Suprapubic skin (tissue), 4 donors: Measurements from ENCODE around the gene INPP5A. TPM values are rescaled to one million over a fixed set of nuclear protein-coding genes. Genes with fewer than 3 reads are reported as not detected.

ENCODE experiments used
- DNase-seq, 2 donors: peaks; one replicate each; pipeline ENCODE4 v3.0.0-alpha.2; 2019; ENCODE audit warnings: low spot score in 2 of 2
- H3K27ac ChIP-seq: fragments of 200-600 bp; sonication (generic); one replicate; pipeline ENCODE4 v1.5.1; 2019
- H3K27me3 ChIP-seq: fragments of 200-600 bp; sonication (generic); one replicate; pipeline ENCODE4 v1.5.1; 2019
- H3K36me3 ChIP-seq: fragments of 200-600 bp; sonication (generic); one replicate; pipeline ENCODE4 v1.5.1; 2019
- H3K4me1 ChIP-seq: fragments of 200-600 bp; sonication (generic); one replicate; pipeline ENCODE4 v1.5.1; 2019
- H3K4me3 ChIP-seq: fragments of 200-600 bp; sonication (generic); one replicate; pipeline ENCODE4 v1.5.1; 2019; ENCODE audit warnings: mild to moderate bottlenecking
- H3K9me3 ChIP-seq: fragments of 200-600 bp; sonication (generic); one replicate; pipeline ENCODE4 v1.5.1; 2019
- EP300 ChIP-seq: sonication (generic); formaldehyde crosslinking; IDR thresholded peaks from one replicate; pipeline ENCODE4 v1.6.1; 2017; ENCODE audit warnings: antibody characterized with exemption
- POLR2A ChIP-seq, 2 donors: fragments of 450-650 bp; IDR thresholded peaks; one replicate each; pipeline ENCODE4 v1.6.1; 2017; ENCODE audit warnings: antibody characterized with exemption in 2 of 2, mild to moderate bottlenecking in 2 of 2, moderate library complexity in 2 of 2
- POLR2AphosphoS5 ChIP-seq, 3 donors: sonication (generic); formaldehyde crosslinking; IDR thresholded peaks; one replicate each; pipeline ENCODE4 v1.6.1; 2017; ENCODE audit warnings: antibody characterized with exemption in 3 of 3
- WGBS: methylation state at CpG from one replicate; pipeline ENCODE4 v1.1.5; 2018; 5-methylcytosine and 5-hydroxymethylcytosine counted together
- total RNA-seq, 4 donors: library from RNA; depleted of rRNA; stranded (reverse); fragments of >200 nt; gene quantifications; one replicate each; pipeline ENCODE4 v1.1.0, GENCODE V29; 2016
- TF ChIP-seq, protein P1 (sequence below), 2 donors: fragments of 200-600 bp in 1 of 2; fragments of 450-650 bp in 1 of 2; sonication (generic) in 1 of 2; IDR thresholded peaks; one replicate each; pipeline ENCODE4 v1.5.1; 2016 to 2019; ENCODE audit warnings: antibody characterized with exemption in 2 of 2, mild to moderate bottlenecking in 1 of 2, moderate library complexity in 1 of 2

Gene INPP5A
- total RNA-seq, 4 donors from 2014 or later, result 28.1 to 39.1 (median 32.3) TPM

DNA sequence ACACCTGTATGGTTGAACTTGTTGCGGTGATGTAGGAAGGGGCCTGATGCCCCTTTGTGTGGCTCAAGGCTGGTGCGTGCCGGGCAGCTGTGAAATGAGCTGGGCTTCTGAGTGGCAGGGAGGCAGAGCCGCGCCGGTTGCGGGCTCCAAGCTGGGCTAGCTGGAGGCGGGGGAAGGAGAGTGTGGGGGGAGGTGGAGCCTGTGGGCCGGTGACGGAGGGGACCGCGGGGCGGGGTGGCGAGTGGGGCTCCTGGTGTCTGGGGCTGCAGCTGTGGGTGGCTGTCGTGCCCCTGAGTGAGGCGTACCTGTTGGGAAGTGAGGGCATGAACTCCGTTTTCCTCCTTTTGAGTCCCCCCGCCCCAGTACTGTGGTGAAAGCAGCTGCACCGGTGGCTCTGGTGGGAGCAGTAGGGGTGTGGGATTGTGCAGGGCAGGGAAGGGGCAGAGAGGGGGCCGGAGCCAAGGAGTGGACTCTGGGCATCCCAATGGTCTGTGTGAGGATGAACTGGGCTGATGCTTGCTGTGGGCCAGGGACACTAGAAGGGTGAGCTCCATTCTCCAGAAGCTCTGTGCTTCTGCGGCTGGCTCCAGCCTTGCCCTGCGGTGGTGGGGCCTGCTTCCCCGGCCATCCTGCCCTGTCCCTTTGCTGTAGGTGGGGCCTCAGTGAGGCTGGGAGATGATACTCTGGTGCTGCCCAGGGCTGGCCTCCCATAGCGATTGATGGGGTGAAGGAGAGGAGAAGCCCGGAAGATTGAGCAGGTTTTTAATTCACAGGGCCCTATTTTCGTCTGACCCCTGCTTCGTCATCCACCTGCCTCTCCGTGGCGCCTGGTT lies 41.7 kb downstream of the INPP5A start:
- no peaks in the 10 kb centered on the region for H3K36me3 ChIP-seq
- 77% methylated on average over 29 of the region's 29 CpGs for WGBS
- DNase-seq, result peak in 1 of 2 donors; percentile 55
- no peaks in the 10 kb centered on the region for H3K27me3 ChIP-seq
- TF ChIP-seq EP300 (no peak), POLR2A (IDR thresholded peaks at IDR 0.05) (no peak), POLR2AphosphoS5 (IDR thresholded peaks at IDR 0.05) (no peak)
- TF ChIP-seq, protein P1, sequence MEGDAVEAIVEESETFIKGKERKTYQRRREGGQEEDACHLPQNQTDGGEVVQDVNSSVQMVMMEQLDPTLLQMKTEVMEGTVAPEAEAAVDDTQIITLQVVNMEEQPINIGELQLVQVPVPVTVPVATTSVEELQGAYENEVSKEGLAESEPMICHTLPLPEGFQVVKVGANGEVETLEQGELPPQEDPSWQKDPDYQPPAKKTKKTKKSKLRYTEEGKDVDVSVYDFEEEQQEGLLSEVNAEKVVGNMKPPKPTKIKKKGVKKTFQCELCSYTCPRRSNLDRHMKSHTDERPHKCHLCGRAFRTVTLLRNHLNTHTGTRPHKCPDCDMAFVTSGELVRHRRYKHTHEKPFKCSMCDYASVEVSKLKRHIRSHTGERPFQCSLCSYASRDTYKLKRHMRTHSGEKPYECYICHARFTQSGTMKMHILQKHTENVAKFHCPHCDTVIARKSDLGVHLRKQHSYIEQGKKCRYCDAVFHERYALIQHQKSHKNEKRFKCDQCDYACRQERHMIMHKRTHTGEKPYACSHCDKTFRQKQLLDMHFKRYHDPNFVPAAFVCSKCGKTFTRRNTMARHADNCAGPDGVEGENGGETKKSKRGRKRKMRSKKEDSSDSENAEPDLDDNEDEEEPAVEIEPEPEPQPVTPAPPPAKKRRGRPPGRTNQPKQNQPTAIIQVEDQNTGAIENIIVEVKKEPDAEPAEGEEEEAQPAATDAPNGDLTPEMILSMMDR (IDR thresholded peaks at IDR 0.05), result no peak
- no peaks in the 10 kb centered on the region for H3K9me3 ChIP-seq
- no peak overlapping the region for H3K4me3 ChIP-seq
- H3K27ac ChIP-seq, result no peak overlapping the region
- peaks cover 26% of the 10 kb centered on the region for H3K4me1 ChIP-seq

DNA sequence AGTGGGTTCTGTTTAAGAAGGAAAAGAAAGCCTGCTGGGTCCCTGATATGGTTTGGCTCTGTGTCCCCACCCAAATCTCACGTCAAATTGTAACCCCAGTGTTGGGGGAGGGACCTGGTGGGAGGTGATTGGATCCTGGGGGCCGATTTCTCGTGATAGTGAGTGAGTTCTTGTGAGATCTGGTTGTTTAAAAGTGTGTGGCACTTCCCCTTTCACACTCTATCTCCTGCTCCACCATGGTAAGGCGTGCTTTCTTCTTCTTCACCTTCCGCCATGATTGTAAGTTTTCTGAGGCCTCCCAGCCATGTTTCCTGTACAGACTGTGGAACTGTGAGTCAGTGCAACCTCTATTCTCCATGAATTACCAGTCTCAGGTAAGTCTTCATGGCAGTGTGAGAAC lies 42.6 kb downstream of the INPP5A start:
- peaks cover 19% of the 10 kb centered on the region for H3K4me1 ChIP-seq
- peak in 1 of 2 donors; percentile 24 for DNase-seq
- no peak for TF ChIP-seq POLR2AphosphoS5 (IDR thresholded peaks at IDR 0.05)
- TF ChIP-seq EP300, result no peak
- no peak for TF ChIP-seq POLR2A (IDR thresholded peaks at IDR 0.05)
- TF ChIP-seq, protein P1 (IDR thresholded peaks at IDR 0.05), result no peak
- 92% methylated on average over 5 of the region's 5 CpGs for WGBS
- no peak overlapping the region for H3K4me3 ChIP-seq
- no peak overlapping the region for H3K27ac ChIP-seq
- no peaks in the 10 kb centered on the region for H3K9me3 ChIP-seq
- H3K36me3 ChIP-seq, result no peaks in the 10 kb centered on the region
- no peaks in the 10 kb centered on the region for H3K27me3 ChIP-seq

DNA sequence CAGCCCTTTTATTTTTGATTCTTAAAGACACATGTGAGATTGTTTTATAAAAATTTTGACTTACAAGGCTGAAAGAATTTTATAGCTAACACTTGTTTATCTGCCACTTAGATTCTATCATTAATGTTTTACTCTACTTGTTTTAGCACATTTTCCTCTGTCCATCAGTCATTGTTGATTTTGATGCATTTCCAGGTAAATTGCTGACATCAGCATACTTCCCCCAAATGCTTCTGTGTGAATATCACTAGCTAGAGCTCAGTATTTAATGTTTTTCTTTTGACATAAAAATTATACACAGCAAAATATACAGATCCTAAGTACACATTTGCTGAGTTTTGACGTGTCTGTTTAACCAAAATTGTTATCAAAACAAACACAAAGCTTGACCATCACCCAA lies 43.0 kb downstream of the INPP5A start:
- TF ChIP-seq, protein P1 (IDR thresholded peaks at IDR 0.05), result no peak
- no peak for TF ChIP-seq POLR2A (IDR thresholded peaks at IDR 0.05)
- TF ChIP-seq EP300, result no peak
- TF ChIP-seq POLR2AphosphoS5 (IDR thresholded peaks at IDR 0.05), result no peak
- Histone ChIP-seq H3K27me3 (no peaks in the 10 kb centered on the region), H3K4me1 (peaks cover 14% of the 10 kb centered on the region), H3K36me3 (no peaks in the 10 kb centered on the region), H3K9me3 (no peaks in the 10 kb centered on the region), H3K4me3 (no peak overlapping the region), H3K27ac (no peak overlapping the region)
- 89% methylated on average over 1 of the region's 1 CpG for WGBS
- no peak for DNase-seq

DNA sequence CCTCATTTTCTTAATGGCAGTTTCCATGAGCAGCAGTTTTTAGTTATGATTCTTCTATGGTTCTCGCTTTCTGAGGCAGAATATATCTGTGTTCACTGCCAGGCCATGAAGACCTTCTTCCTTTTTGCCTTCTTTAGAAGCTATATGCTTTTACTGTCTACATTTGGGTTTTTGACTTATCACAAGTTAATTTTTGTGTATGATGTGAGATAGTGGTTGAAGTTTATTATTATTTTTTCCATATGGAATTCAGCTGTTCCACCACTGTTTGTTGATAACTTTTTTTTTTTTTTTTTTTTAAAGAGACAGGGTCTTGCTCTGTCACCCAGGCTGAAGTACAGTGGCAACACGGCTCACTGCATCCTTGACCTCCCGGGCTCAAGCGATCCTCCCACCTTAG lies 44.5 kb downstream of the INPP5A start:
- no peaks in the 10 kb centered on the region for H3K36me3 ChIP-seq
- no peak overlapping the region for H3K27ac ChIP-seq
- no peaks in the 10 kb centered on the region for H3K27me3 ChIP-seq
- no peaks in the 10 kb centered on the region for H3K9me3 ChIP-seq
- no peak overlapping the region for H3K4me3 ChIP-seq
- TF ChIP-seq POLR2A (IDR thresholded peaks at IDR 0.05) (no peak), POLR2AphosphoS5 (IDR thresholded peaks at IDR 0.05) (no peak), EP300 (no peak)
- TF ChIP-seq, protein P1 (IDR thresholded peaks at IDR 0.05), result no peak
- peaks cover 17% of the 10 kb centered on the region for H3K4me1 ChIP-seq
- DNase-seq, result no peak
- 94% methylated on average over 4 of the region's 4 CpGs for WGBS

DNA sequence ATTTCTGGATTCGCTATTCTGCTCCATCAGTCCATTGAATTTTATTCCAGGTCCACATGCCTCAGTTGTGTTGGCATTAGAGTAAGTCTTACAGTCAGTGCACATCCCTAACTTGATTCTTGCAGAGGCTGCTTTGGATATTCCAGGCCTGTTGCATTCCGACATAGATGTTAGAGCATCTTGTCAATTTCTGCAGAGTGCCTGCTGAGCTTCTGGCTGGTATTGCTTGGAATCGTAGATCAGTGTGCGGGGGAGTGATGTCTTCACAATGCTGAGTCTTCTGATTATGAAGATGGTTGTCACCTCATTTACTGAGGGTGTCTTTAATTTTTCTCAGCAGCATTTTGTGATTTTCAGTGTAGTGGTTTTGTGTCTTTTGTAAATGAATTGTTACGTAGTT lies 45.2 kb downstream of the INPP5A start:
- whole genome bisulfite sequencing, result 96% methylated on average over 5 of the region's 5 CpGs
- Histone ChIP-seq H3K36me3 (no peaks in the 10 kb centered on the region), H3K4me3 (no peak overlapping the region), H3K27me3 (no peaks in the 10 kb centered on the region), H3K9me3 (no peaks in the 10 kb centered on the region), H3K4me1 (peaks cover 20% of the 10 kb centered on the region), H3K27ac (no peak overlapping the region)
- TF ChIP-seq EP300, result no peak
- no peak for TF ChIP-seq POLR2AphosphoS5 (IDR thresholded peaks at IDR 0.05)
- TF ChIP-seq POLR2A (IDR thresholded peaks at IDR 0.05), result no peak
- TF ChIP-seq, protein P1 (IDR thresholded peaks at IDR 0.05), result no peak
- no peak for DNase-seq
